Cardiac fibroblast (primary cell): ENCODE data around the gene TYRO3.
"Not testable (repeated sequence)": the region's sequence is repeated elsewhere in the genome, so short reads cannot be mapped to it uniquely, and the experiment has no call there.

Source experiments
- DNase-seq, 2 donors: peaks; one replicate each; pipeline versions ENCODE4 v3.0.0 to v3.0.0-alpha.2; 2010; ENCODE audit warnings: low read depth in 2 of 2
- H3K4me3 ChIP-seq, 2 donors: replicated peaks in 1 of 2; 1 replicate in 1 of 2; 2 replicates in 1 of 2; pipeline ENCODE4 v1.5.1; 2011; ENCODE audit warnings: low read depth in 2 of 2, low read length in 2 of 2, mild to moderate bottlenecking in 2 of 2, moderate library complexity in 1 of 2
- TF ChIP-seq, protein P1 (sequence below): IDR thresholded peaks from one replicate; pipeline ENCODE4 v1.5.1; 2011; ENCODE audit warnings: low read depth, mild to moderate bottlenecking, low read length, inconsistent platforms

The TYRO3 gene

DNA sequence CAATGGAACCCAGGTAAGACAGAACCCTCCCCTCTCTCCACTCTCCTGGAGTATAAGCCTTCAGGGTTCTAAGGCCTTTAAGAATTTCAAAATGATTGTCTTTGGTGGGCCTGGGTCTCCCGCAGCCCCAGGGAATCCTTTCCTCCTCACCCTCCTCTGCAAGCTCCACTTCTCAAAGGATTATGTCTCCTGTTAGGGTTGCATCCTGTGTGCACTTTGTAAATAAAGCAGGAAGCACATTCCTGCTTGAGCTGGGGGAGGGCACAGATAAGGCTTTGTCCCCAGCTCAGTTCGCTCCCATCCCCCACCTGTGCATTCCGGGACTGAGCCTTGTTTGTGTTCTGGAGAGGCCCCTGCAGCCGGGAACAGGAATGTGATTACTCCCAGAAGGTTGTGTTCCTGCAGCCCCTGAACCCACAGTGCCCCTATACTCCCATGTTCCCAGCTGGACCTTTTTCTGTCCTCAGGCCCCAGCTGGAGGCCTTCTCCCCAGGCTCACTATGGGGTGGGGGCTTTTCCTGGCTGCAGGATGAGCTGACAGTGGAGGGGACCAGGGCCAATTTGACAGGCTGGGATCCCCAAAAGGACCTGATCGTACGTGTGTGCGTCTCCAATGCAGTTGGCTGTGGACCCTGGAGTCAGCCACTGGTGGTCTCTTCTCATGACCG lies 9.5 kb downstream of the TYRO3 start:
- H3K4me3 ChIP-seq = no peak overlapping the region
- peak; percentile 31 to 90 for DNase-seq
- TF ChIP-seq, protein P1, sequence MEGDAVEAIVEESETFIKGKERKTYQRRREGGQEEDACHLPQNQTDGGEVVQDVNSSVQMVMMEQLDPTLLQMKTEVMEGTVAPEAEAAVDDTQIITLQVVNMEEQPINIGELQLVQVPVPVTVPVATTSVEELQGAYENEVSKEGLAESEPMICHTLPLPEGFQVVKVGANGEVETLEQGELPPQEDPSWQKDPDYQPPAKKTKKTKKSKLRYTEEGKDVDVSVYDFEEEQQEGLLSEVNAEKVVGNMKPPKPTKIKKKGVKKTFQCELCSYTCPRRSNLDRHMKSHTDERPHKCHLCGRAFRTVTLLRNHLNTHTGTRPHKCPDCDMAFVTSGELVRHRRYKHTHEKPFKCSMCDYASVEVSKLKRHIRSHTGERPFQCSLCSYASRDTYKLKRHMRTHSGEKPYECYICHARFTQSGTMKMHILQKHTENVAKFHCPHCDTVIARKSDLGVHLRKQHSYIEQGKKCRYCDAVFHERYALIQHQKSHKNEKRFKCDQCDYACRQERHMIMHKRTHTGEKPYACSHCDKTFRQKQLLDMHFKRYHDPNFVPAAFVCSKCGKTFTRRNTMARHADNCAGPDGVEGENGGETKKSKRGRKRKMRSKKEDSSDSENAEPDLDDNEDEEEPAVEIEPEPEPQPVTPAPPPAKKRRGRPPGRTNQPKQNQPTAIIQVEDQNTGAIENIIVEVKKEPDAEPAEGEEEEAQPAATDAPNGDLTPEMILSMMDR = no peak

DNA sequence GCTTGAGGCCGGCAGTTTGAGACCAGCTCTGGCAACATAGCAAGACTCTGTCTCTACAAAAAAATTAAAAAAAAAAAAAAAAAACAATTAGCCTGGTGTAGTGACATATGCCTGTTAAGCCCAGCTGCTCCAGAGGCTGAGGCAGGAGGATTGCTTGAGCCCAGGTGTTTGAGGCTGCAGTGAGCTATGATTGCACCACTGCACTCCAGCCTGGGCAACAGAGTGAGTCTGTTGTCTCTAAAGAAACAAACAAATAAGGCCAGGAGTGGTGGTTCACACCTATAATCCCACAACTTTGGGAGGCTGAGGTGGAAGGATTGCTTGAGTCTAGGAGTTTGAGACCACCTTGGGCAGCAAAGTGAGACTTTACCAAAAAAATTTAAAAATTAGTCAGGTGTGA lies 10.2 kb downstream of the TYRO3 start:
- DNase-seq, H3K4me3 ChIP-seq: not testable (repeated sequence)

DNA sequence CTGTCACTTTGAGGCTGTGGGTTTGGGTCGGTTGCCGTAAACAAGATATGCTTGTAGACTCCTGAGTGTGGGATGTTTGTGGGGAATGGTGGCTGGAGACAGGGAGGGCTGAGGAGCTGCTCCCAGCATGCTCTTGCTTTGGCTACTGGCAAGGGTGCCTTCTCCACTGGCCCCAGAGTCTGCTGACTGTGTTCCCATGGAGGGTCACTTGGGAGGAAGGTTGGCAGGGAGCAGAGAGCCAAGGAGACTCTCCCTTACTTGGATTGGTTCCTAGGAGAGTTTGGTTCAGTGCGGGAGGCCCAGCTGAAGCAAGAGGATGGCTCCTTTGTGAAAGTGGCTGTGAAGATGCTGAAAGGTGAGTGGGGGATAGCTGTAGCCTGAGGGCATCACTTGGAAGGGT lies 11.8 kb downstream of the TYRO3 start:
- H3K4me3 ChIP-seq = no peak overlapping the region
- DNase-seq = no peak
- TF ChIP-seq, protein P1 = no peak

DNA sequence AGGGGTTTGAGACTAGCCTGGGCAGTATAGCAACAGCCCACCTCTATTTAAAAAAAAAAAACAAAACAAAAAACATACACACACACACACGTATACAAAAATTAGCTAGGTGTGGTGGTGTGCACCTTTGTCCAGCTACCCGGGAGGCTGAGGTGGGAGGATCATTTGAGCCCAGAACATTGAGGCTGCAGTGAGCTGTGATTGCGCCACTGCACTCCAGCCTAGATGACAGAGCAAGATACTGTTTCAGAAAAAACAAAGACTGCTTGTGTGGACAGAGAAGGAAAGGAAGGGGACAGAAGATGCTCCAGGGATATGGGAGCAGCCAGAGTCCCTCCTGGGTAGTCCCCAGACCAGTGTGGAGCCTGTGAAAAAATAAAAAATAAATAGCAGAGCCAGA lies 12.9 kb downstream of the TYRO3 start:
- no peak overlapping the region for H3K4me3 ChIP-seq
- TF ChIP-seq, protein P1 = no peak
- DNase-seq = no peak

DNA sequence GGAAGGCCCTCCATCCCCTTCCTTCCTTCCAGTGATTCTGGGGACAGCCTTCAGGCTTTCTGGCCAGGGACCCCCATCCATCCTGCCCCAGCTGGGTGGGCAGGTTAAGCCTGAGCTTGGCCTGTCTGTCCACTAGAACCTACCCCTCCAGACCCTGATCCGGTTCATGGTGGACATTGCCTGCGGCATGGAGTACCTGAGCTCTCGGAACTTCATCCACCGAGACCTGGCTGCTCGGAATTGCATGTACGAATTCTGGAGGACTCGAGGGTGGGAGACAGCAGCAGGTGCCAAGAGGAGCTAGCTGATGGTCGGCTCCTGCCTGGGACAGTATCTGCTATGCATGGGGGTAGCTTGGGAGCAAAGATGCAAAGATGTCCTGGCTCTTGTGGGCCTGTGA lies 13.9 kb downstream of the TYRO3 start:
- TF ChIP-seq, protein P1 = no peak
- no peak for DNase-seq
- no peak overlapping the region for H3K4me3 ChIP-seq

DNA sequence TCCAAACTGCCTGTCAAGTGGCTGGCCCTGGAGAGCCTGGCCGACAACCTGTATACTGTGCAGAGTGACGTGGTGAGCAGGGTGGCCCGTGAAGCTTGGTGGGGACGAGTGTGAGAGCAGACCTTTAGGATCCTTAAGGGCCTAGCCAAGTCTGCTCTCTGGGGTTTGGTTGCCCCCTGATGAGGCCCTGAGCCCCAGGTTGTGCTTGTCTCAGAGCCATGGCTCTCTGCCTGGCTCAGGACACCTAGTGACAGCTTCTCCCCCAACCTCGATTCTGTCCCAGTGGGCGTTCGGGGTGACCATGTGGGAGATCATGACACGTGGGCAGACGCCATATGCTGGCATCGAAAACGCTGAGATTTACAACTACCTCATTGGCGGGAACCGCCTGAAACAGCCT lies 14.4 kb downstream of the TYRO3 start:
- no peak for DNase-seq
- TF ChIP-seq, protein P1 = no peak
- H3K4me3 ChIP-seq = no peak overlapping the region

DNA sequence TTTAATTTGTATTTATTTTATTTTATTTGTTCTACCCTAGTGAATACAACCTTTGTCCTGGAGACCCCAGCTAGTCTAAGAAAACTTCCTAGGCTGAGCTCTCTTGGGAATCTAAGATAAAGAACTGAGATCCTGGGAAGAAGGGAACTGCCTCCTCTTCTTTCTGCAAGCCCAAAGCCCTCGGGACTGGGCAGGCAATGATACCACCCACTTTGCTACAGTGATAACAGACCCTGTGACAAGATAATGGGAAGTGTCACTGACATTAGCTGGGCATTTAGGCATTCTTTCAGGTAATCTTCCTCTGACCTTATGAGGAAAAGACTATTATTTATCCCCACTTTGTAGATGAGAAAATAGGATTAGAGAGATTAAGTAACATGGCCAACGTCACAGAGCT lies 15.1 kb downstream of the TYRO3 start:
- no peak overlapping the region for H3K4me3 ChIP-seq
- no peak for DNase-seq
- TF ChIP-seq, protein P1 = no peak
